GM12864 (cell line): ENCODE measurements around the gene HDDC2.

Experiments used
- DNase-seq: peaks from one replicate; pipeline ENCODE4 v3.0.0-alpha.2; 2011; ENCODE audit warnings: low read depth
- H3K4me3 ChIP-seq: 2 replicates; pipeline ENCODE4 v1.5.1; 2011; ENCODE audit warnings: mild to moderate bottlenecking, low read depth, low read length, control low read depth
- CTCF ChIP-seq: IDR thresholded peaks from 2 replicates; pipeline ENCODE4 v1.5.1; 2011; ENCODE audit warnings: low read depth, mild to moderate bottlenecking, moderate library complexity, low read length, control low read depth, inconsistent platforms; ENCODE audit errors: missing control alignments

Gene HDDC2

GRCh38 chr6:125231574-125232343 lies 70.0 kb downstream of the HDDC2 start:
- TF ChIP-seq CTCF: no peak
- DNase-seq: no peak
- H3K4me3 ChIP-seq: no peak overlapping the region

GRCh38 chr6:125231133-125231532 lies 70.6 kb downstream of the HDDC2 start:
- H3K4me3 ChIP-seq: no peak overlapping the region
- no peak for TF ChIP-seq CTCF
- no peak for DNase-seq

- no peak for TF ChIP-seq CTCF
- no peak for DNase-seq
- no peak overlapping the region for H3K4me3 ChIP-seq
These were observed 71.1 kb downstream of the HDDC2 start for GRCh38 chr6:125230674-125231073.

GRCh38 chr6:125228981-125229479 lies 72.7 kb downstream of the HDDC2 start:
- no peak for DNase-seq
- no peak overlapping the region for H3K4me3 ChIP-seq
- no peak for TF ChIP-seq CTCF

- no peak for TF ChIP-seq CTCF
- H3K4me3 ChIP-seq: no peak overlapping the region
- DNase-seq: no peak
These were observed 74.5 kb downstream of the HDDC2 start for GRCh38 chr6:125227244-125227643.
